Measurements from ENCODE around the gene EML1.

The EML1 gene

DNA sequence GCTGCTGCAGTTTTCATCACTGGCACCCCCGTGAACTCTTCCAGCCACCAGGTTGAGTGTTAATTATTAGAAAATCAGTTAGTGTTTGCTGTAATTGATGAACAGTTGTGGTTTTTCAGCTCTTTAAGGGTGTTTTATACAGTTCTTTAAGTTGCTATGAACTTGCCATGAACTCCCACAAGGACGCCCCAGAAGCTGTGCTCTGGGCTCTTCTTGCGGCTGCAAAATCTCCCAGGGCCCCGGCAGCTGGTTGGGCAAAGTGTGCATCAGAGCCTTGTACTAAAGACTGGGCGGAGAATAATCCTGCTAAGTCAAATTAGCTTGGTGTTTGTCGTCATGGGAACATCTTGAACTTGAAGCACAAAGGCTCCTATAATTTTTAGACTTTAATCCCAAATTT lies 82.2 kb downstream of the EML1 start:
- DNase-seq, result no peak

DNA sequence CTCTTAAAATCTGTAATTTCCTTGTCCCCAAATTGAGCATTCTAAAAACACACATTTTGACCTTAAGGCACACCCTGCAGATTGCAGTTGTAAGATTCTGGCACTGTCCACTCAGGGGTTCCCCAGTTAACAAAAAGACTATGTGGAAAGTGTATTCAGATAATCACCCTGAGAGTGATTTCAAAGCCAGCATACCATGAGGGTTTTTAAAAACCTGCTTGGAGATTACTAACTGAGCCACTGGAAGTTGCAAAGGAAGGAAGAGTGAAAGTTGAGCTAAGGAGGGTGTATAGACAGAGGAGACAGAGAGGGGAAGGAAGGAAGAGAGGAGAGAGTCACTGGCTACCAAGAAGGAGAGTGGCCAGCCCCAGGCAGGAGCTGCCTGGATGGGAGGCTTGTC lies 82.6 kb downstream of the EML1 start:
- no peak for DNase-seq

DNA sequence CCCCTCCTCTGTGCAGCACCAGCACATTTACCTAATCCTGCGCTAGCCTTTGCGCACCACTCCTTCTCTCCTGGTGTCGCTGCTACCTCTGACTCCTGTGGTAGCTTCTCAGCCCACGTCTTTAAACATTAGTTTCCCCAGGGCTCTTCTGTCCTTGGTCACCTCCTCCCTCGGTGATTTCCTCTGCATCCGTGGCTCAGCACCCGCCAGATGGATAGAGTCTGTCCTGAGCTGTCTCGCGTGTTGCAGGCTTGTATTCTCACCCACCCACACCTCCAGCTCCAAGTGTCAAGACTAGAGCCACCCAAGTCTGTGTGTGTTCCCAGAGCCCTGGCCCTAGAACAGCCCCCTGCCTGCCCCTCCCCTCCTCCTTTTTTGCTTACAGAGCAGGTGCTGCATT lies 83.2 kb downstream of the EML1 start:
- DNase-seq, result no peak

DNA sequence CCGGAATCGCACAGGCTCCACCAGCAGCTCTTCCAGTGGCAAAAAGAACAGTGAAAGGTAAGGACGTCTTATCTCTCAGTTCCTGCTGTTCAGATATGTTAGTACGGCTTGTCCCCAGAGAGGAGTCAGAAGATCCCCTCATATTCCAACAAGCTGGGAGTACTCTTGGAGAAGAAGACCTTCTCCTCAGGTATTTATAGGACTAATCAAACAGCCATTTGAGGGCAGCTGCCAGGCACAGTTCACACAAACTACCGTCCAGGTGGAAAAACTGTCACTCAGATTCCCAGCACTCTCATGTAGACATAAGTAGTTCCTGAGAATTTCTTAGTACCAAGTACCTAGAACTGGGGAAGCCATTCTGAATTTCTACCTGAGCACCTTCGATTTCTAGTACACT lies 85.3 kb downstream of the EML1 start:
- no peak for DNase-seq

DNA sequence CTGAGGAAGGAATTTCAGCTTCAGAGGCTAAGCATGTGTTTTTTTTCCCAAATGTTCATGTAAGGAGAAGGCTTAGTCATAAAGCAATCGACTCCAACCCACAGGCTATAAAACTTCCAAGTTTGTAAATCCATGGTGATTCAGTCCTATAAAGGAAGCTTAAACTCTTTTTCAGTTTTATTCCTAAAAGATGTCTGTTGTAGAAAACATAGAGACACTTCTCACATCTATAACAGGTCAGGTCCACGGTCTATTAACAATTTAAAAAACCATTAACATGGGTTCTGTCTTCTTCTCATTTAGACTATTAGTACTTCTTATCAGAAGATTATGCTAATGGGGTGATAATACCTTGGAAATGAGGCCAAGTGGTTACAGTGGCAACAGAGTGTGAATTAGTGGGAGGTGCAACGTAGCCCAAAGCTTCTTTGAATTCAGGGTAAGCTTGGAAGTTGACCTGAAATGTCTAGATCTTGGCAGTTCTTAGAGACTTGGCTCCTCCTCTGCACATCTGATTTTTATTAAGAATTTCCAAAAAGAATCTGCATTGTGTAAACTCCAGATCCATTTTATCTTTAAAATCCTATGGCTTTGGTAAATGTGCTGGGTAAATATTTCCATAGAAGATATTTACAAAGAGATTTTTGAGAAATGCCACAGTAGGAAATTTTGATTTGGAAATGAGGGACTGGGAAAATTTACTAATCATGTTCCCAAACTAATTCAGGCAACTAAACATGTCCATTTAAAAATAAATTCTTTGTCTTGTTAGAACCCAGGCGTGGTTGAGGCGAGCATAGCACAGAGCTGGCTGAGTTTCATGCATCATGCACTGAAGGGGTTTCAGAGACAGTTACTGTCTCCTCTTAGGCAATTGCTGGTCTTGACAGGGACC lies 86.4 kb downstream of the EML1 start:
- DNase-seq, result no peak

DNA sequence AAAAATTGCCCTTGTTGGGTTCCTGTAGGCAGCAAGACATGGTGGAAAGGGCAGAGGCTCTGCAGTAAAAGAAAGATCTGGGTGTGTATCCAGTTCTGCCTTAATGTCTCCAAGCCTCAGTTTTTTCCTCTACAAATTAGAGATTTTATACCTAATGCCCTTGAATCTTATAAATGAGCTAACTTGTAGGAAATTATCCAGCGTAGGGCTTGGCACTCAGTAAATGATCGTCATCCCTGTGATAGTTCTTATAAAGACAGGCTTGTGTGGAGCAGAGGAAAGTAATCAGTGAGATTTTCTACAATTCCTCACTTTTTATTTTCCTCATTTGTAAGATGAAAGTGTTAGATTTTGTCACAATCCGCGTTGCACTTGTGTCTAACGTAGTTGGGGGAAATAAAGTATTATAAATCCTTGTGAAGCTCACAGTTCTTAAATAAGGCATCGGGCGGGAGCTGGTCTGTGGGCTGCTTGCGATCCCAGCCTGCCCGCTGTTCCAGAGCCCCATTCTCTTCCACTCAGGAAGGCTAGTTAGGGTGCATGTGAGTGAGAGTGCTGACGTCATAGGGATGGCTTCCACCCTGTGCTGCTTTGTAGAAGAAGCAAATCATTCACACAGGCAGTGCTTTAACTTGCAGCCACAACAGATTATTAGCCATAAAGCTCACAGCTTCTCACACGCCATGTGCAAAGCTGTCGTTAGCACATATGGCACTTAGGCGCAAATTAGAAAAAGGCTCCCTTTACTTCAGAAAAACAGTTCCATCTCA lies 87.6 kb downstream of the EML1 start:
- no peak for DNase-seq

DNA sequence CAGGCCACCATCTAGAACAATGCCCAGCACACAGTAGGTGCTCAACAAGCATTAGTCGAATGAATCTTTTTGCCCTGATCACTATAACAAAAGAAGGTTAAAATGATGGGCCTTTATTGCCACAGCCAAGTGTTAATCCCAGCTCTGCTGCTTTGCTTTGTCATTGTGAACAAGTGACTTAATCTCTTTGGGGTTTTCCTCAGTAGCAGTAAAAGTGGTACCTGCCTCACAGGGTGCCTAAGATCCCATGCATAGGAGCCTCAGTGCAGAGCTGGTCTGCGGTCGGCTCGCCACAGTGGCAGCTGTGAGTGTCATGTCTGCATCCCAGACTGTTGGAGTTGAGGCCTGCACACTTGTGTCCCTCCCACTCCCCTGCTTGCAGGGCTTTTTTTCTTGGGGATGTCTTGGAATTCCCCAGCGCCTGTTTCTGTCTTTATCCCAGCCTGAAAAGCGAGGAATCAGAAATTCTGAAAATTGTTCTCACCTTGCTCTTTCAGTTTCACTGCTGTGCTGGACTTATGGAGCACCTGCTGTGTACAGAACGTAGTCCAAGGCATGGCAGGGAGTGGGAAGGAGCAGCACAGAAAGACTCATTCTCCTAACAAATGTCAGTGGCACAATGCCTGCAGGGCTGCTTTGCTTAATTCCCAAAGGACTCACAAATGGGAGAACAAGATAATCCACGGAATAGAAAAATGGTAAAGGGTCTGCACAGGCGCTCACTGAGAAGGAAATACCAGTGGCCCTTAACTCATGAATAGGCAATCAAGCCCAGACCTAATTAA lies 90.8 kb downstream of the EML1 start:
- DNase-seq, result no peak

DNA sequence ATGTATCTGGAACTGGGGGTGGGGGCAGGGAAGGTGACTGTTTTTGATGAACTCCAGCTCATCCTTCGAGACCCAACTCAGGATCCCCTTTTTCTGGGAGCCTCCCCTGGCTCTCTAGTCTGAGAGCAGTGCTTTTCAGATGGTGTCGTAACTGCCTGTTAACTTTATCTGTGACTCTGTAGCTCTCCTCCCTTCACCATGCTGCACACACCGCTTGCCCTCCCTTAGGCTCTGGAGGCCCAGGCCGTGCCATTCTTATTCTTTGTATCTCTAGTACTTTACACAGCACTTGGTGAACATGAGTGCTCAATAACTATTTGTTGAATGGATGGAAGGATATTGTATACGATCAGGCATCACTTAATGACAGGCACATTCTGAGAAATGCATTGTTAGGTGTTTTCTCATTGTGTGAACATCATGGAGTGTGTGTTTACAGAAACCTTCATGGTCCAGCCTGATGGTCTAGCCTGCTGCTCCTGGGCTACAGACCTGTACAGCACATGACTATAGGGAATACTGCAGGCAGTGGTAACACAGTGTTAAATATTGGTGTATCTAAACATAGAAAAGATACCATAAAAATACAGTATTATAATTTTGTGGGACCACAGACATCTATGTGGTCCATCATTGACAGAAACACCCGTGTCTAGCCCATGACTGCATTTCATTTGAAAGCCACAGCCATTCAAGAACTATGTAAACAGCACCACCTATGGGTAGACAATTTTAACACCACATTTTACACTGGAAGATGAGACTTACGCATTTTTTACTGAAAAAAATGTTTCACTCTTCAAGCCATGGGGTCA lies 91.8 kb downstream of the EML1 start:
- peak; percentile 3 for DNase-seq

DNA sequence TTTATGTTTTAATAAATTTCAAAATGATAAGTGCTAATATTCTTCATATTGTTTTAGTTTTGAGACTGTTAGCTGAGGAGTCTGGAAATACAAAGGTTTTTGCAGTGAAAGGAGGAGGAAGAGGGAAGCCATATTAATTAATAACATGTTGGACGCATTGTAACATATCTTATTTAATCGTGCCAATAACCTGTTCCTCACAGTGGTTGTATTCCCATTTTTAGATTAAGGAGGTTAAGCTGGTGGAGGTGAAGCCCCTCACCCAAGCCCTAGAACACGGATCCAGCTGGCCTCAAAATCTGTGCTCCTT lies 92.4 kb downstream of the EML1 start:
- no peak for DNase-seq

DNA sequence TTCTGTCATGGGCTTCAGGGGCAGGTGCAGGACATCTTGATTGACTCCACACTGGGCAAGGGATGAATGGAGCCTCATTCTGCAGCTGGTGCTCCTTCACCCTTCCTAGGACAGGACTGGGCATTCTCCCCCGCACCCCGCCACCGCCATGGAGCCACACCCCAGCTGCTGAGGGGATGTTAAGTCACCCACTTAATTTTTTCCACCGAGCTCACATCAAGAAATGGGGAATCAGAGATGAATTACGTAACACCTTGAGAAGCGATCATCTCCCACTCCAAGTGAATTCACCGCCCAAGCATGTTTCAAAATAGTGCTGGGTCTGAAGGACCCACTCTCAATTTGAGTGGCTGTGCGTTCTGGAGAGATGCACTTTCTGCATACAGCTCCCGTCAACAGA lies 94.2 kb downstream of the EML1 start:
- DNase-seq, result no peak

DNA sequence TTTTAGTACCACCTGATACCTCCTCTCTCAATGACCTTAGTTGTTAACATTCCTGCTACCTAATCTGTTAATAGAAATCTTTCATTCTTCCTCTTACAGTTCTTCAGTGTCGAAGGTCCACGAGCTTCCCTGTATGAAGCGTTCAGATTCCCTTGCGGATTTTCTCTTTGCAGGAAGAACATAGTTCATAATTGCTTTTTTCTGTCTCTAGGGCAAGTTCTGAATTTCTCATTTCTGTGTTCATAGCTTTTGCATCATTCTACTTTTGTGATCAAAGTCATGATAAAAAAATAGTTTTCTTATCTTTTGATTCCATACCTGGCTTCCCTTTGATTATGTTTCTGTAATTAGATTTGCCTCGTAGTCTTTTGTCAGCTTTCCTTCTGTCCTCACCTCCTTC lies 94.9 kb downstream of the EML1 start:
- no peak for DNase-seq

DNA sequence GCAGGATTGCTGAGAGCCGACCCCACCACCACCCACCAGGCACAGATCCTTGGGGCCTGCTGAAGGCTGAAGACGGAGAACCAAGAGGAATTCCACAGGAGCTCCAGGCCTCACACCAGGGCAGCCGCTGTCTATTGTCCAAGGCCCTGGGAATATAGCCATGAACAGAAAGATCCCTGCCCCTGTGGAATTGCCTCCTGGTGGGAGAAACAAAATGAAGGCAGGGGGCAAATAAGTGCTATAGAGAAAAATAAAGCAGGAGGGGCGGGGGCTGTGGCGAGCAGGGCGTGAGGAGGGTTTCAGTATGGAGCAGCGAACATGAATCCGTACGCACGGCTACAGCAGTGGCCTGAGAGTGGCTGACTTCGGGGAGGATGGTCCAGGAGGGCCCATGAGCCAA lies 96.1 kb downstream of the EML1 start:
- DNase-seq, result no peak

DNA sequence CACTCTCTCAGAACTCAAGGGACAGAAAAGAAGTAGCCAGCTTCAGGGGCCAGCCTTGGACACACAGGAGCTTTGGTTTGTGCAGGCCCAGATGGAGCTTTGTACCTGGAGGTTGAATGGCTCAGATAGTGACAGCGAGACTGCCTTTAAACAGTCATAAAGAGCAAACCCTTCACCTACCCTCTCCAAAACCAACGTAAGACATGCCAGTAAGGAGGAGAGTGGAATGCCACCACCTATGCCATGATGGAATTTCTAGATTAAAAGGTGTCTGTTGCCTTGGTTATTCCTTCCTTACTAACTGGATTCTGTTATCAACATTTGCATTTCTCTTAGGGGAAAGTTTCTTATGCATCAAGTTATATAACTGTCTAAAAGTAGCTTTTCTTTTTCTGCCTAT lies 98.1 kb downstream of the EML1 start:
- no peak for DNase-seq

DNA sequence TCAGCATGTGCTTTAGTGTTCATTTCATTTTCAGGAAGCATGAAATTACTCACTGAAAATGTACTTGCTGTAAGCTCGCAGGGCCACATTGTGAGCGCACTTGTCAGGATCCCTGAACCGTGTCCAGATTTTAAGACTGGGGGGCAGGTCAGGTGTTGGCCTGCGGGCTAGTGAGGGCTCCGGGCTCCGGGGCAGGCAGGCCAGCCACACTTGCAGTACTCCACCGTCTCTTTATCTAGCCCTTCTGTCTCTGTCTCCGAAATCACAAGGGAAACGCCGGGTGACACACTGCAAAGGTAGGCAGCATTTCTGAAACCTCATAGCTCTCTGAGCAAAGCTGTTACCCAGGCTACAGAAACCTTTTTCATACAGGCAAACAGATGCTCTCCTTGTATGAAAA lies 98.7 kb downstream of the EML1 start:
- DNase-seq, result no peak

DNA sequence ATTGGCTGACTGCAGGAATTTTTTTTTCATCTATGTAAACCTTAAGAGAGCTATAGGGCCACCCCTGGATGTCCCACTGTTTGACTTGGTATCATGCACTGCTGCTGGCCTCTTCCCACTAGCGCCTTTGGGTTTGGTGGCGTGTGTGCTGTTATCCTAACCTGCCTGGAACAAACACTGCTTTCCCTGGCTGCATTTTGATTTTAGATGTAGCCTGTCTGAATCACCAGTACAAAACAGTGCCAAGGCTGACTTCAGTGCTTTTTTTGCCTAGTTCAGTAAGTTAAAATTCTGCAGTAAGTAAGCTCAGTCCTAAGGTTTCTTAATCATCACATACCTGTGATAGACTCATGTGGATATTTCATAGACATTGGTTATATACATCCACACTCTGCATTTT lies 99.2 kb downstream of the EML1 start:
- no peak for DNase-seq

DNA sequence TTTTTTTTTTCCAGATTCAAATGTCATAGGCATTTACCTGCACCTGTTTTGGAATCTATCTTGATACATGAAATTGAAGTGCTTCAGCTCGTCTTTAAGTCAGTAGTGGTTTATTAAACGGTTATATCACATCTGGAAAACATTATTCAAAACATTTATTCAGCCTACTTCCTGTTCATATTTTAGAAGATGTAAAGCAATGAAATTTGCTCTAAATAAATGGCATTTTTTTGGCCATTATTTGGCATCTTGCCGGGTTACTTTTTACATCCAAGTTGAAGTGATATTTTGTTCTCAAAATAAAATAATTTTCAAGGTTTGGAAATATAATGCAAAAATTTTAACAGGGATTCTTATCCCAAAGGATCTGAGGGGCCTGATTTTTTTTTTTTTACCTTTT lies 103.1 kb downstream of the EML1 start:
- no peak for DNase-seq

DNA sequence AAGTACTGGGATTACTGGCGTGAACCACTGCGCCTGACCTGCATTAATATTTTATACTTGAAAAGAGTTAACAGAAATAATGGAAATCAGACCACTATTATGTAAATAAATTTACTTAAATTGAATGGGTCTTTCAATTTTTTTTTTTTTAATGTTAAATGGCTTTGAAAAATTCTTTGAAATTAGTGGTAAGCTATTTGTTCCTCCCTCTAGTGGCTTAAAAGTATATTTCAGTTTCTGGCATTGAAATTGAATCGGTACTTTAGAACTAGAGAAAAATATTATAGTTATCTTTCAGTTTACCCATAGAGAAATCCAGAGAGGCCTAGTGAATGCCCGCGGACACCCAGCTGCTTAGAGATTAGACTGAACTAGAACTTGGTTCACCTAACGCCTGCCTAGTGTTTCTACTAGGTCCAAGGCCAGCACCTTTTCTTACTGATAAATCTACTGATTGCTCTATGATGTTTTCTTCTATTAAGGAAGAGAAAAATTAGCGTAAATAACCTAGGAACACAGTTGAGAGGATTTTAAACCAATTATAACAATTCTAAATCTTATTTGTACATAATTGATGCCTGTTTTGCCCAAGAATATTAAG lies 106.5 kb downstream of the EML1 start:
- DNase-seq, result no peak

DNA sequence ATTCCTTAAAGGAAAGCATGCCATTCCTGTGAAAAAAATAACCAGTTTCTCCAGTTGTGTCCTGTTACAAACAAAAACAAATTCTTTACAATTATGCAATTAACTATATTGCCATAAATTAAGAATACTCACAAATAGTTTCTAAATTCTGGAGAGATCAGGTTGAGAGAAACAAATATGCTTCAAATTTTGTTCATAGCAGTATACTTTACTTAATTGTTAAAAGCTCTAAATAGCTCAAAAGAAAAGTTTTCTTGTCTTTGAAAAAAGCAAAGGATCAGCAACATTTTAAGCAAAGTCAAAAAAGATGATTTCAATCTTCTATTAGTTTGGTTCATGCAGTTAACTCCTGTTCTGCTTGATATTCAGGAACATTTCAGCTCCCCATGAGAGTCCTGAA lies 109.7 kb downstream of the EML1 start:
- no peak for DNase-seq

DNA sequence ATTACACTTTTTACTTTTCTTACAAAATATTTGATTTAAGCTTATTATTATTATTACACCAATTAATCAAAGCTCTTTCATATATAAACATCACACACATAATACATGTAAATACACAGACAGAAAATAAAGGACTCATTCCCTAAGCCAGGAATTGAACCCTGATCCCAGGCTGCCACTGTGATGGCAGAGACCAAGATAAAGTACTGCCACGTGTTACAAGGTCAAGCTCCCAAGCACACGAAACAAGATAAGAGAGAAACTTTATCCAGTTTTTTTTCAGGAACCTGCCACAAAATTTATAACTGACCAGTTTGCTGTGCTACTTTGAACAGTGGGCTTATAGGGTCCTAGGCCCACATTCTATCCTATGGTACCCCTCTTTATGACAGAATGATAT lies 111.3 kb downstream of the EML1 start:
- no peak for DNase-seq

DNA sequence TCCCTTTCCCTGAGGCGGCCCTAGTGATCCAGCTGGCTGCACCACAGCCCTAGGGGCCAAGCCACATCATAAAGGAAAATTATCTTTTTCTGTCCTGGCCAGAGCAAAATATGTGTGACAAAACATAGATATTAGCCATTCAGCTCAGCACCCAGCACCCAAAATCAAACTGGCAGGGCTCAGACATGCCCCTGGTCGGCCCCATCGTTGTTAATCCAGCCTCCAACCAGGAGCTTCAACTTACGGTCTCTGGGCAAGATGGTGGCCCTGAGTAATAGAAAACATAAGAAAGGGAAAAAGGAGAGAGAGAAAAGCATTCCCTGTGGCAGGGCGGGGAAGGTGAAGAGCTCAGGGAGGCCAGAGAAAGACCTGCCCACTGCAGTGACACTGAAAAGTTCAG lies 111.9 kb downstream of the EML1 start:
- no peak for DNase-seq

DNA sequence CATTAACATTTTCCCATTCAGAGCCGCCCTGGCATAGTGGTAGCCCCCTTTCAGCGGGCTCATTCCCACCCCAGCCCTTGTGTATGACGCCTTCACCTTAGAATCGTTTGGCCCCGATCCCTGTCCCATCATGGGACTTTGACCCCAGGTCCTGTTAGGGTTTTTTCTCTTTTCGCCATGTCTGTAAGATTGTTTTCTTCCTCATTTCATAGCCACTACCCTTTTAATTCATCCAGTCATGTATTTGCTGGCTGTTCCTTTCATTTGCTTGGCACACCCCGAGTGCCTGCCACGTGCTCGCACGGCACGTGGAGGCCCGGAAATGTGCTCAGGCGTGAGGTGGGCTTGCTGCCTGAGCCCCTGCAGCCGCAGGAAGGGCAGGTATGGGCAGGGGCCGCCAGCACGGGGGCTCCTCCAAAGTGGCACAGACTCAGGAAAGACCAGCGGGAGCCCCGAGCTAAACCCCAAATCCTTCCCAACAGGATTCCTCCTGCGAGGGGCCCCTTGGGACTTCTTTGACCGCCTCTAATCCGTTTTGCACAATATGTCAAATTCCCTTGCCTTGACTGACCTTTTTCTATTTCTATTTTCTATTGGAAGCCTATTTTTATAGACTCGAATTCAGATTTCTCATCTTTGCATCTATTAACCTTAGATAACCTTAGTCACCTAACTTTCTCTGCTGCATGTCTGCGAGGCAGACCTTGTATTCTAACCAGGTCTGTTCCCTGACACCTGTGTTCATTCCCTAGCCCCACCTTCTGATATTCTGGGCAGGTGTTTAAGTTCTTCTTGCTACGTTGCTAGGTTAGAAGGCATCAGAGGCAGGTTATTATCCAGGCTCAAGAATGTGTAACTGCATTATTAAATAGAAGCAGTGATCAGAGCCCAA lies 114.8 kb downstream of the EML1 start:
- no peak for DNase-seq

Data from NCI-H2029 treated with DMSO at 0.1 percent for 48 hours (cell line).